Measurements from ENCODE around the gene TYR.
"Not testable (repeated sequence)": the region's sequence is repeated elsewhere in the genome, so short reads cannot be mapped to it uniquely, and the experiment has no call there.

DNA sequence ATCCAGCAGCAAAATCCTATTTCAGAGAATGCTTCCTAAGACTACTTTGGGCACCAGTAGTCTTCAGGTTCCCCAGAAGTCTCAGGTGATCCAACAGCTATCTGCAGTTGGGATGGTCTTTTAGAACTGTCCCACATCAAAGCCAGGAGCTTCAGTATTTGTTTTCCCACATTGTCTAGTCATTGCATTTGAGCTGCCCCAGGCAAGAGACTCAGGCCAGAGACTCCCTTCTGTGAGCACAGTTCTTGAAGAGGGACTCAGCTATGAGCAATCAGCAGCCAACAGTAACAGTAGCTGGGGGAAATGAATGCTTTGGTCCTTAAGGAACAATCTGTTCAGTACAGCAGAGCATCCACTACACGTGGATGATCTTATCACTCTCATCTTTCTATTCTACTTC, 125.4 kb downstream of the TYR start:
- not testable (repeated sequence) for TF ChIP-seq CTCF, EP300, POLR2A, POLR2AphosphoS5 (IDR thresholded peaks at IDR 0.05)
